Keratinocyte (primary cell): Measurements from ENCODE around the gene KRT9. TPM values are rescaled to one million over a fixed set of nuclear protein-coding genes. Genes with fewer than 3 reads are reported as not detected.

Experiments used
- DNase-seq: peaks from one replicate; pipeline ENCODE4 v3.0.0-alpha.2; 2011; ENCODE audit warnings: low read depth, missing footprints, low spot score
- FAIRE-seq: peaks from 2 replicates; lab custom pipeline; 2011; peaks lifted over from hg19 to GRCh38; lab: Jason Lieb, UNC
- H2AFZ ChIP-seq: 2 replicates; pipeline ENCODE4 v1.6.0; 2012; ENCODE audit warnings: low read length, control low read depth, inconsistent platforms; ENCODE audit not compliant: control insufficient read depth
- H3K27ac ChIP-seq: 2 replicates; pipeline ENCODE4 v1.5.1; 2011; ENCODE audit warnings: low read length; ENCODE audit not compliant: control insufficient read depth, insufficient read depth
- H3K27me3 ChIP-seq: 3 replicates; pipeline ENCODE4 v1.6.0; 2011; ENCODE audit warnings: low read length; ENCODE audit not compliant: control insufficient read depth, insufficient read depth; ENCODE audit errors: extremely low read depth
- H3K36me3 ChIP-seq, 2 experiments: 2 replicates in 1 of 2; 3 replicates in 1 of 2; pipeline ENCODE4 v1.5.1; 2011; ENCODE audit warnings: low read length in 2 of 2, mild to moderate bottlenecking in 1 of 2; ENCODE audit not compliant: control insufficient read depth in 2 of 2, insufficient read depth in 2 of 2; ENCODE audit errors: extremely low read depth in 1 of 2
- H3K4me1 ChIP-seq: 3 replicates; pipeline ENCODE4 v1.5.1; 2011; ENCODE audit warnings: low read length; ENCODE audit not compliant: control insufficient read depth, insufficient read depth; ENCODE audit errors: extremely low read depth
- H3K4me2 ChIP-seq: 3 replicates; pipeline ENCODE4 v1.6.0; 2011; ENCODE audit warnings: low read depth, low read length; ENCODE audit not compliant: control insufficient read depth, insufficient read depth; ENCODE audit errors: extremely low read depth
- H3K4me3 ChIP-seq, 3 experiments: fragments of 200-600 bp in 1 of 3; sonication (generic) in 1 of 3; 2 replicates in 2 of 3; 3 replicates in 1 of 3; pipeline ENCODE4 v1.5.1; 2011 to 2016; ENCODE audit warnings: low read length in 3 of 3, mild to moderate bottlenecking in 3 of 3, control low read depth in 2 of 3, inconsistent platforms in 1 of 3, low read depth in 1 of 3, mixed read lengths in 1 of 3, mixed run types in 1 of 3, moderate library complexity in 1 of 3; ENCODE audit not compliant: control insufficient read depth in 2 of 3, insufficient read depth in 2 of 3; ENCODE audit errors: extremely low read depth in 1 of 3
- H3K79me2 ChIP-seq: 2 replicates; pipeline ENCODE4 v1.6.0; 2012; ENCODE audit warnings: low read length; ENCODE audit not compliant: control insufficient read depth, insufficient read depth
- H3K9ac ChIP-seq: 3 replicates; pipeline ENCODE4 v1.6.0; 2011; ENCODE audit warnings: low read length; ENCODE audit not compliant: control insufficient read depth, insufficient read depth; ENCODE audit errors: extremely low read depth
- H3K9me1 ChIP-seq: 3 replicates; pipeline ENCODE4 v1.6.0; 2011; ENCODE audit warnings: low read length; ENCODE audit not compliant: control insufficient read depth, insufficient read depth; ENCODE audit errors: extremely low read depth
- H3K9me3 ChIP-seq: 2 replicates; pipeline ENCODE4 v1.5.1; 2012; ENCODE audit warnings: low read depth, low read length; ENCODE audit not compliant: control insufficient read depth
- H4K20me1 ChIP-seq: 3 replicates; pipeline ENCODE4 v1.6.0; 2011; ENCODE audit warnings: low read length; ENCODE audit not compliant: control insufficient read depth, insufficient read depth; ENCODE audit errors: extremely low read depth
- EZH2 ChIP-seq: IDR thresholded peaks from one replicate; pipeline ENCODE4 v1.6.1; 2012; ENCODE audit warnings: inconsistent platforms, mild to moderate bottlenecking, low read length, moderate library complexity
- dilution Hi-C: fragments of 300-500 bp; cut with MboI; formaldehyde crosslinking; loops from one replicate; pipeline ENCODE4 v1.7.0; 2020; ENCODE audit warnings: low sequenced_read_pairs; ENCODE audit not compliant: extremely low pct_ligation_motif_present
- polyA plus RNA-seq, 5 experiments: library from polyadenylated mRNA; depleted of rRNA in 3 of 5; stranded (reverse) in 3 of 5; stranded (forward) in 1 of 5; unstranded in 1 of 5; fragments of >200 nt; gene quantifications; 1 replicate in 1 of 5; 2 replicates in 3 of 5; 3 replicates in 1 of 5; pipeline versions ENCODE4 v1.2.1 to v1.2.3, GENCODE V29; 2011 to 2012; ENCODE audit warnings: missing spikeins in 2 of 5, low read depth in 1 of 5, low replicate concordance in 1 of 5
- TF ChIP-seq, protein P1 (sequence below), 3 experiments: IDR thresholded peaks in 1 of 3; conservative IDR thresholded peaks in 1 of 3; optimal IDR thresholded peaks in 1 of 3; 2 replicates in 2 of 3; 3 replicates in 1 of 3; pipeline versions ENCODE3 to v1.5.1; 2011; ENCODE audit warnings: low read length in 3 of 3, mild to moderate bottlenecking in 3 of 3, moderate library complexity in 2 of 3, control low read depth in 1 of 3, inconsistent platforms in 1 of 3; ENCODE audit not compliant: insufficient read depth in 2 of 3; ENCODE audit errors: extremely low read depth in 1 of 3

The KRT9 gene
- polyA plus RNA-seq, 1 donor (not counting 4 experiments of a cell fraction or from before 2014, with no cell fraction given): 1.6 TPM

DNA sequence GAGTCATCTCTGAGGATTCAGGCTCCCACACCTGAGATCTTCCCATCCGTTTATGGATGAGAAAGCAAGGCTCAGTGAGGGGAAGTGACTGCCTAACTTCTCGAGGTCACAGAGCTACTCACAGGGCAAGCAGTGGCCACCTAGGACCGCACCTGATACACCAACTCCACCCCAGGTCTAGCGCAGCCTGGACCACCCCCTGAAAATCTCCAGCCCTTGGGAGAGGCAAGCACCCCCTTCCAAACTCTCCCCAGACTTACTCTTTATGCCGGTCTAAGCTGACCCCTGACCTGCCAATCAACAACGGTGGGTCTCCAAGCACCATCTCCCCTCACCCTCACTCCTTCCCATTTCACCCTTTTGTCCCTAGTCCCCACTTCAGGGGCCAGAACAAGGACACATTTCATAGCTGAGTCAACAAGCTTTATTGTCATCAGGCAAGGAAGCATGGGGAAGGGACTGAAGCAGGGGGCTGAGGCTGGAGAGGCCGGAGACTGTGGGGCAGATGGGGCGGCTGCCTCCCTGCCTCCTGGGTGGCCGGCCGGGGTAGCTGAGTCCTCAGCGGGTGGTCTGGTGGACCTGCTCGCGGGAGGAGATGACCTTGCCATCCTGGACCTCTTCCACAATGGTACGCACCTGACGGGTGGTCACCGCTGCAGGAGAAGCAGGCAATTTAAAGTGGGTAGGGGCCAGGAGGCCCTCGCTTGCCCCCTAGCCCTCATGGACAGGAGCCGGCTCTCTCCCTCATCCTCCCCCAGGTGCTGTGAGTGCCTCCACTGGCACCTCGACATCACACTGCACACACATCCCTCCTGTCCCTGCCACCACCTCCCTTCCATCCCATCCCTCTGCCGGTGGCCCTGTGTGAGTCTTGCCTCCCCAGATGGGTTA lies 47.4 kb upstream of the KRT9 start:
- no peak for TF ChIP-seq EZH2
- TF ChIP-seq, protein P1, sequence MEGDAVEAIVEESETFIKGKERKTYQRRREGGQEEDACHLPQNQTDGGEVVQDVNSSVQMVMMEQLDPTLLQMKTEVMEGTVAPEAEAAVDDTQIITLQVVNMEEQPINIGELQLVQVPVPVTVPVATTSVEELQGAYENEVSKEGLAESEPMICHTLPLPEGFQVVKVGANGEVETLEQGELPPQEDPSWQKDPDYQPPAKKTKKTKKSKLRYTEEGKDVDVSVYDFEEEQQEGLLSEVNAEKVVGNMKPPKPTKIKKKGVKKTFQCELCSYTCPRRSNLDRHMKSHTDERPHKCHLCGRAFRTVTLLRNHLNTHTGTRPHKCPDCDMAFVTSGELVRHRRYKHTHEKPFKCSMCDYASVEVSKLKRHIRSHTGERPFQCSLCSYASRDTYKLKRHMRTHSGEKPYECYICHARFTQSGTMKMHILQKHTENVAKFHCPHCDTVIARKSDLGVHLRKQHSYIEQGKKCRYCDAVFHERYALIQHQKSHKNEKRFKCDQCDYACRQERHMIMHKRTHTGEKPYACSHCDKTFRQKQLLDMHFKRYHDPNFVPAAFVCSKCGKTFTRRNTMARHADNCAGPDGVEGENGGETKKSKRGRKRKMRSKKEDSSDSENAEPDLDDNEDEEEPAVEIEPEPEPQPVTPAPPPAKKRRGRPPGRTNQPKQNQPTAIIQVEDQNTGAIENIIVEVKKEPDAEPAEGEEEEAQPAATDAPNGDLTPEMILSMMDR (optimal IDR thresholded peaks at IDR 0.05 in 1 of 3, IDR thresholded peaks at IDR 0.05 in 1 of 3, conservative IDR thresholded peaks at IDR 0.05 in 1 of 3; ENCODE audit: extremely low read depth in 1 of 3, insufficient read depth in 2 of 3, low read length in 3 of 3): no peak
- H3K4me1 ChIP-seq: peaks cover 44% of the 10 kb centered on the region
- no peaks in the 10 kb centered on the region for H3K27me3 ChIP-seq
- peaks cover 3 to 20% of the 10 kb centered on the region in 2 experiments for H3K36me3 ChIP-seq
- no peaks in the 10 kb centered on the region for H3K9me1 ChIP-seq
- no peak overlapping the region for H2AFZ ChIP-seq
- no peak for DNase-seq
- no peaks in the 10 kb centered on the region for H4K20me1 ChIP-seq
- H3K79me2 ChIP-seq: peaks cover 15% of the 10 kb centered on the region
- dilution Hi-C loops: no loop called here
- H3K4me3 ChIP-seq: no peak overlapping the region
- H3K27ac ChIP-seq: no peak overlapping the region
- no peak overlapping the region for H3K9ac ChIP-seq
- no peak overlapping the region for H3K4me2 ChIP-seq
- H3K9me3 ChIP-seq: no peaks in the 10 kb centered on the region
- peak; percentile 85 for FAIRE-seq

DNA sequence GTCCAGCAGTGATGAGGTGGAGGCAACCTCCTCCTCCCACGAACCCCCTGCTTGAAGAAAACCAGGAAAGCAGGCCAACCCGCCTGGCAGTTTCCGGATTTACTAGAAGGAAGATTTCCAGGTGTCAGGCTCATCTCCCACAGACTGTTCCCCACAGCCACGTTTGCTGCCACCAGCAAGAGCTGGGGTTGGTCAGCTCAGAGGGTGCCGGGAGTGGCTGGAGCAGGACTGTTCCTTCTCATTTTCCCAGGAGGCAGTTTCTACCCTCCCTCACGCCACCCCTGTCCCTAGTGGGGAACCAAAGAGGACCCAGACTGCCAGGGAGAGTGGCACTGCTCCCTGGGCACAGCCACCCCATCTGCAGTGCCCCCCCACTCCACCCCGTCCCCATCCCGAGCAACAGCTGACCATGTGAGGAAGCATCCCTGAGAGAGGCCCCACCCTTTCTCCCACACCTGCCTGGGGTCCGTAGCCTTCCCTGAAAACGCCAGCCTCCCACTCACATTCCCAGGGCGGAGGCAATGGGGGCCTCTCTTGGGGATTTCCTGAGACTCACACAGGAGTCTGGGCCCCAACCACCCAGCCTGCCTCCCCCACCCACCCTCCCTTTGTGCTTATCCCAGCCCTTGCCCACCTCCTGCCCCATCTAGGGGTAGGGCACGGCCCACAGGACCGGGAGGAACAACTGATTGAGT lies 46.6 kb upstream of the KRT9 start:
- no peak overlapping the region for H3K9ac ChIP-seq
- no peak for FAIRE-seq

More for the DNA sequence above, 46.6 kb upstream of the KRT9 start:
- DNase-seq: no peak
- Histone ChIP-seq H2AFZ (no peak overlapping the region), H3K27ac (peak overlapping the region; percentile 36), H3K27me3 (no peaks in the 10 kb centered on the region), H3K36me3 (peaks cover 3 to 20% of the 10 kb centered on the region in 2 experiments), H3K4me1 (peaks cover 44% of the 10 kb centered on the region), H3K9me3 (no peaks in the 10 kb centered on the region), H3K4me3 (no peak overlapping the region), H3K79me2 (peaks cover 11% of the 10 kb centered on the region), H4K20me1 (no peaks in the 10 kb centered on the region), H3K9me1 (no peaks in the 10 kb centered on the region), H3K4me2 (no peak overlapping the region)
- TF ChIP-seq, protein P1 (optimal IDR thresholded peaks at IDR 0.05 in 1 of 3, IDR thresholded peaks at IDR 0.05 in 1 of 3, conservative IDR thresholded peaks at IDR 0.05 in 1 of 3; ENCODE audit: extremely low read depth in 1 of 3, insufficient read depth in 2 of 3, low read length in 3 of 3): no peak
- no peak for TF ChIP-seq EZH2
- dilution Hi-C loops: no loop called here
